NCI-H187 treated with DMSO at 0.1 percent for 48 hours (cell line): ENCODE measurements around the gene TNFRSF8.
A peak's percentile ranks its signal among the peaks of the same experiment; 100 is the strongest.

Source experiments
- DNase-seq: peaks from one replicate; lab custom pipeline; 2025; lab: John Stamatoyannopoulos, UW

Gene TNFRSF8

DNA sequence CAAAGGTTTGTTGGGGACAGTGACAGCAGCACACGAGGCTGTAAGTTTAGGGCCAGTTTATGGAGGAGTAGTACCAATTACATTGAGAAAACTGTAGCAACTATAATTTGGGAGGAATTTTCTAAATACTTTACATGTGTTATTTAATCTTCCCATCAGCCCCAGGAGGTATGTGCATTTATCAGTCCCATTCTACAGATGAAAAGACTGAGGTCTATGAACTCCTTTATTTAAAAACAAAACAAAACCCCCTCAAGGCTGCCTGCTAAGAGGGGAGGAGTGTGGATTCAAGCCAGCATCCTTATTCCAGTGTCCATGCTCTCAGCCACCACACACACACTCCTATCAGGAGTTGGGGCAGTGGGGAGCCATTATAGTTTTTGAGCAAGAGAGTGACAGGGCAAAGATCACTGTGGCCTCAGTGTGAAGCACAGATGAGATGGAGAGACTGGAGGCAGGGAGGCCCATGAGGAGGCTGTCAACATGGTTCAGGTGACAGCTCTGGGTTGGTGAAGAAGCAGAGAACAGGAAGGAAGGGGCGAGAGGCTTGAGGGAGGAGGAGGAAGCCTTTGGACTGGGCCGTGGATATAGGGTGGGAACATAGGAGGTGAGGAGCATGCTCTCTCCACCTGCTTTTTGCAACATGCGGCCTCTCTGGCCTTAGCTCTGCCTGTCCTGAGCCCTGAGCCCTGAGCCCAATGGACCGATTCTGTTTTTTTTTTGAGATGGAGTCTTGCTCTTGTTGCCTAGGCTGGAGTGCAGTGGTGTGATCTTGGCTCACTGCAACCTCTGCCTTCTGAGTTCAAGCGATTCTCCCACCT, 113.4 kb downstream of the TNFRSF8 start:
- DNase-seq = no peak

DNA sequence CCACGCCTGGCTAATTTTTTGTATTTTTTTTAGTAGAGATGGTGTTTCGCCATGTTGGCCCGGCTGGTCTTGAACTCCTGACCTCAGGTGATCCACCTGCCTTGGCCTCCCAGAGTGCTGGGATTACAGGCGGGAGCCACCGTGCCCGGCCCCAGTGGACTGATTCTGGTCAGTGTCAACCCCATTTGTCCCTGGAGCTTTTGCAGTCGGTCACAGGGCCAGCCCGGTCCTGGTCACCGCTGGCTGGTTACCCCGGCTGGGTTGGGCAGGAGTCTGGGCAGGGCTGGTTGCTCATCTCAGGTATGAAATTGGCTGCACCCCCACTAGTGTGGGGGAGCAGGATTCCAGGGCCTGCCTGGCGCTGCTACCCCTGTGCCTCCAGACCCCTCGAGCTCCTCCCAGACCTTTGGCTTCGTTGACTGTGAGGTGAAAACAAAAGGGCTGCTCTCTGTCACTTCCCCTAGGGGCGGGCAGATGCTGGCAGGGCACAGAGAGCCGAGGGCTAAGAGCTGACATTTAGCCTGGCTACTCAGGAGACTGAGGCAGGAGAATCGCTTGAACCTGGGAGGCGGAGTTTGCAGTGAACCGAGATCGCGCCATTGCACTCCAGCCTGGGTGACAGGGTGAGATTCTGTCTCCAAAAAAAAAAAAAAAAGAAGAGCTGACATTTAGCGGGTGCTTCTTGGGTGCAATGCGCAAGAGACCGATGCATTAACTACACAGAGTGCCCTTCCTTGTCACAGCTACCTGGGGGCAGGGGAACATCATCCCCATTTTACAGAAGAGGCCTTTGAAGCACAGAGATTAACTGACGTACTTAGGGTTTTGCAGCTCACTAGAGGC, 114.3 kb downstream of the TNFRSF8 start:
- no peak for DNase-seq

GRCh38 chr1:12177999-12178441, 114.9 kb downstream of the TNFRSF8 start:
- no peak for DNase-seq

DNA sequence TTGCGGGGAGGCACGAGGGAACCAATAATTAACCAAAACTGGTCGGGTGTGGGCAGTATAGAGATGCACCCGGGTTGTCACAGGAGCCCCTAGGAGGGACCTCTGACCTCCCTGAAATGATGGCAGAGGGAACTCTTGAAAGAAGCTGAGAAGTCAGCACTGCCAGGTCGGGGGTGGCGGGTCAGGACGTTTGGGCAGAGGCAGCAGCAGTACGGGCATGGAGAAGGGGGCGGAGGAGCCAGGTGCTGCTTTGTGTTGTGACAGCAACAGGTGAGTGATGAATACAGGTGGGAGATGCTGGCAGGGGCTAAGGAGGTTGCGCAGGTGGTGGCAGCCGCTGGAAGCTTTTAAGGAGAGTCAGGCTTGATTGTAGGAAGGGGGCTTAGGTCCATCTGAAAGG, 115.4 kb downstream of the TNFRSF8 start:
- DNase-seq = peak; percentile 18

DNA sequence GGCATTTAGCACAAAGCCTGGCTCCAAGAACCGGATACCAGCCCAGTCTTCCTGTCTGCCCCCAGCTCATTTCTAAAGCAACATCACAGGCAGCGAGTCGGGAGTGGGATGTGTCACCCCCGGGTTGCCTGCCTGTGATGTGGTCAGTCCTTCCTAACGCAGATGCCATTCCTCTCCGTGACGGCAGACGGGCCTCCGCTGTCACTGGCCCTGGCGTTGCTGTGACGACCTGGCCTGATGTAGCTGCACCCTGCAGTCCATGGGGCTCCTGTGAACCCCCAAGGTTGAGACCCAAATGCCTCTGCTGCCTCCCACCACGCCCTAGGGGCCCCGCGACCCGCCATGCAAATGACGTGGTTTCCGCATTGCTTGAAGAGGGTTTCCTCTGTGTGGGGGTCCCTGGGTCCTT, 116.0 kb downstream of the TNFRSF8 start:
- no peak for DNase-seq

GRCh38 chr1:12179676-12180075, 116.6 kb downstream of the TNFRSF8 start:
- DNase-seq = no peak

DNA sequence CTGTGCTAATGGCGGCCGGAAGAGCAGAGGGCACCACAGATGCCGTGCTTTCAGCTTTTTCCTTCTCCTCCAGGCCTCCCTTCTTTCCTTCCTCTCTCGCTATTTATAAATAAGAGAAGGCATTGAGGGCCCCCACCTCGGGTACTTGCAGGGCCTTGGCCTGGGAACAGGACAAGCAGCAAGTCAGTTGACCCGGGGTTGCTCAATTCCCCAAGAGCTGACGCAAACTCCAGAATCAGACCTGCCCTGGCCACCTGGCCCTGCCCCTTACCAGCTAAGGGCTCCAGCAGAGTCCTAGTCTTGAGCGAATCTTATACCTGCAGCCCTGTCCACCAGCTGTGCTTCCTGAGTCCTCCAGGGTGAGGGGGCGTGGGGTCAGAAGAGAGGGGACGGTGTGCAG, 117.2 kb downstream of the TNFRSF8 start:
- no peak for DNase-seq

GRCh38 chr1:12180903-12181302, 117.8 kb downstream of the TNFRSF8 start:
- DNase-seq = no peak

- no peak for DNase-seq
Observed at GRCh38 chr1:12181568-12181967, 118.5 kb downstream of the TNFRSF8 start.

DNA sequence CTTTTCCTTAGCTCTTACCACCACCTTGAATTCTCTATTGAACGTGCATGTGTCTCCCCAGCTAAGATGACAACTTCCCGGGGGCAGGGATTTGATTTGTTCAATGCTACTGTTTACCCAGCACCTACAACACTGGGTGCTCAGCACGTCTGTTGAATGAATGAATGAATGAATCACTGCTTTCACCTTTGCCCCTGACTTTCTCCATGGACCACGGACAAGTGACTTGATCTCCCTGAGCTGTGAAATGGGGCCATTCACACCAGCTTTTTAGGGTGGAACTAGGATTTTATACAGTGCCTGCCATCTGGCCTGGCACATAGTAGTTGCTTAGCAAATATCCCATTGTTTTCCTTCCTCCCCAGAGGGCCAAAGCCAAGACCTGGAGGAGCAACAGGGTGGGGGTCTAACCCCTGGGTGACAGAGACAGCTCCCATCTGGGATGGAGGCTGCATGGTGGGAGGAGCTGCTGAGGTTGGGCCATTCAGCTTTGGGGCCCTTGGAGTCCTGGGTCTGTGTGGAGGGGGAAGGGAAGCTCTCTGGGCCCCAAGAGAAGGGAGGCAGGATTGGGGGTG, 119.4 kb downstream of the TNFRSF8 start:
- DNase-seq = no peak

DNA sequence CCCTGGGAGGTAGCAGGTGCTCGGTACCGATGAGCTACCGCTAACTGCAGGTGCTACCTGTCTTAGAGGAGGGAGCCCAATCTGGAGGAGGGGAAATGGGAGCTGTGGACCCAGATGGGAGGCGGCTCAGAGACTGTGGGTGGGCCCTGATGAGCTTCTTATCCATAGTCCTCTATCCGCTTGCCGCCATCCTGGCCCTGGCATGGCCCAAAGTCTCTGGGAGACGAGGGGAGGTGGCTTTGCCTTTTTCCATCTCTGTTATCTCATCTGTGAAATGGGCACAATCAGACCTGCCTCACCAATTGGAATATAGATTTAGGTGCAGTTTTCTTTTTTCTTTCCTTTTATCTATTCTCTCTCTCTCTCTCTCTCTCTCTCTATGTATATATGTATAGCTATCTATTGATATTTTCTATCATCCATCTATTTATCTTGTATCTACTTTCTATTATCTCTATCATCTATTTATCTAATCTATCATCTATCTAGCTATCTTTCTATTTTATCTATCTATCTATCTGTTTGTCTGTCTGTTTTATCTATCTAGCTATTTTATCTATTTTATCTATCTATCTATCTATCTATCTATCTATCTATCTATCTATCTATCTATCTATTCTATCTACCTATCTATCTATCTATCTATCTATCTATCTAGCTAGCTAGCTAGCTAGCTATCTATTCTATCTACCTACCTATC, 120.1 kb downstream of the TNFRSF8 start:
- DNase-seq = no peak

GRCh38 chr1:12184008-12184681, 121.0 kb downstream of the TNFRSF8 start:
- no peak for DNase-seq

DNA sequence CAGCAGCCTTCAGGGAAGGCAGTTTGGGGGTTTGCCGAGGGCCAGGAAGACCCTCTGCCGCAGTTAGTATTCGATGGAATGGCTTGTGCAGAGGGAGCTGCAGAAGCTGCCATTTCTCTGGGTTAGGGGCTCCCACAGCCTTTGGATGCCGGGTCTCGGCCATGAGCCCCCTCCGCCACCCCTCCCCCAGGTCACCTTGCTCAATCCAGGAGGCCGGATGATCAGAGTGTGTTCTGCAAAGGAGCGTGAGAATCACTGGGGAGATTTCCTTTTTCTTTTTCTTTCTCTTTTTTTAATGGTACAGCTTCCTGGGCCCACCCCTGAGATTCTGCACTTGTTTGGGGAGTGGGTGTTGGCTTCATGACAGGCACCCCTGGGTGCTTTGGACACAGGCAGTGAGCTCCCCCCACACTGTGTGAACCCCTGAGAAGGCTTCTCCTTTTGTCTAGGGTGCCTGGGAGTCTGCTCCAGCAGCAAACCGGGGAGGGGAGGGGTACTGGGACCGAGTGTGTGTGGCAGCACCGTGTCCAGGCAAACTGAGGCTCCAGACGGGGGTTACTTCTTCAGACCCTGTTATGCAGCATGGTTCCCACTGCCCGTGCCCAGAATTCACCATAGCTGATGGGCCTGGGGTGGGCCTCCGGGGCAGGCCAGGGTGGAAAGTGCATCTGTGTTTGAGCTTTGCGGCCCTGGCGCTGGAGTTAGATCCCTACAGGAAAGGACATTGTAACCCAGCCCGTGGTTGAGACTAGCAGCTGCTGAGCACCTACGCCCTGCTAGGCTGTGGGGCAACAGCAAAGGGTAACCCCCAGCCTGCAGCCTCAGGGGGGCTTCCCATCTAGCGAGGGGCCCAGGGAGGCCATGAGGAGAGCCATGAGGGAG, 122.2 kb downstream of the TNFRSF8 start:
- no peak for DNase-seq

- DNase-seq = no peak
Observed at GRCh38 chr1:12185918-12186678, 123.0 kb downstream of the TNFRSF8 start.

DNA sequence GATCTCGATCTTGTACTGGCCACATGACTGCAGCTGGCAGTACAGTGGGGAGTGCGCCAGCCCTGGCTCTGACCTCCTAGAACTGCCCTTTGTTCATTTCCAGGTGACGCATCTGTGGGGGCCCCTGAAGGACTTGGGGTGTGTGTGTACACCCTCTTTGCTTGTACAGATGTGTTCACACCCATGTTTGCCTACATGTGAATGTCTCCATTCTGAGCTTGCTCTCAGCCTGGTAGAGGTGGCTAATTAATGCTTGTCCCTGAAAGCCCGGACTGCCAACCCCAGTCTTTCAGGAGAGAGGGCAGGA, 123.5 kb downstream of the TNFRSF8 start:
- DNase-seq = no peak

- DNase-seq = no peak
Observed at GRCh38 chr1:12188115-12188514, 125.0 kb downstream of the TNFRSF8 start.

DNA sequence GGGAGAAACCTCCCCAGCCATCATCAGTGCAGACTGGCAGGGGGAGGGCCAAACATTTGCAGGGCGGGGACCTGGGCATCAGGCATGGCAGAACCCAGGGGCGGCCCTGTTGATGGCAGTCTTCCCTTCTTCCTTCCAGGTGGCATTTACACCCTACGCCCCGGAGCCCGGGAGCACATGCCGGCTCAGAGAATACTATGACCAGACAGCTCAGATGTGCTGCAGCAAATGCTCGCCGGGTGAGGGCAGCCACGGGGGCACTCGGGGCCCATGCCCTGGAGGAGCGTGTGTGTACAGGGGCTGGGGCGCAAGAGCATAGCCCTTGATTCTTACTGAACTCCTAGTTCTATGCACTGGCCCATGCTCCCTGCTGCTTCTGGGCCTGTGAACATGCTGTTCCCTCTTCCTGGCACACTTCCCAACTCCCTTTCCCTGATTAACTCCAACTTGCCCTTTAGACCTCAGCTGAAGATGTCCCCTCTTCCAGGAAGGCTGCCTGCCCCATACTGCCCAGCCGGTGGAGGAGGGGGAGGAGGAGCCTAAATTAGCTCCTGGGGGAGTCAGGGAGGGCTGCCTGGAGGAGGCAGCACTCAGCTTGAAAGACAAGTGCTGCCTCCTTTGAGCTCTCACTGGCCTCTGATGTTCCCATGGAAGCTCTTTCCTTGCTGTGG, 125.7 kb downstream of the TNFRSF8 start:
- no peak for DNase-seq

- no peak for DNase-seq
Observed at GRCh38 chr1:12189328-12189682, 126.2 kb downstream of the TNFRSF8 start.

DNA sequence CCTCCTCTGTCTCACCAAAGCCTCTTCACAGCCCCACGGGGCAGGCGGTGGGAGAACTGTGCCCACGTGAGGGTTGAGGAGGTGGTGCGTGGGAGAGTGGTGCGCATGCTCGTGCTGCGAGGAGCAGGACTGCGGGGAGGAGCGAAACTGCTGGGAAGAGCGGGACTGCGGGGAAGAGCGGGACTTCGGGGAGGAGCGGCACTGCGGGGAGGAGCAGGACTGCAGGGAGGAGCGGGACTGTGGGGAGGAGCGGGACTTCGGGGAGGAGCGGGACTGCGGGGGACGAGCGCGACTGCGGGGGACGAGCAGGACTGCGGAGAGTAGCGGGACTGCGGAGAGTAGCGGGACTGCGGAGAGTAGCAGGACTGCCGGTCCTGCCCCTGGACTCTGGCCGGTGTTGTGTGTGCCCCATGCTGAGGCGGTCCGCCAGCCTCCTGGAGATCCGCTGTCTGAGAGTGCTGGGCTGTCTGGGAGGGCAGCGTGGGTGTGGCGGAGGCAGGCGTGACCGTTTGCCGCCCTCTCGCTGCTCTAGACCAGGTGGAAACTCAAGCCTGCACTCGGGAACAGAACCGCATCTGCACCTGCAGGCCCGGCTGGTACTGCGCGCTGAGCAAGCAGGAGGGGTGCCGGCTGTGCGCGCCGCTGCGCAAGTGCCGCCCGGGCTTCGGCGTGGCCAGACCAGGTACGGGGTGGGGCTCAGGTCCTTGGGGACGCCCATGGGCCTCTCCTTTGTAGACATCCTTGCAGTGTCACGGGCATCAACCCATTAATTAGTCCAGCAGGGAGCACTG, 128.3 kb downstream of the TNFRSF8 start:
- no peak for DNase-seq
